GM12873 (cell line): ENCODE results near the gene SH3BGR.

Experiments
- TF ChIP-seq, protein P1 (sequence below): IDR thresholded peaks from 2 replicates; pipeline ENCODE4 v1.5.1; 2012; ENCODE audit warnings: low read depth, mild to moderate bottlenecking, moderate library complexity, low read length, control low read depth; ENCODE audit not compliant: insufficient read depth; ENCODE audit errors: missing control alignments

The SH3BGR gene

DNA sequence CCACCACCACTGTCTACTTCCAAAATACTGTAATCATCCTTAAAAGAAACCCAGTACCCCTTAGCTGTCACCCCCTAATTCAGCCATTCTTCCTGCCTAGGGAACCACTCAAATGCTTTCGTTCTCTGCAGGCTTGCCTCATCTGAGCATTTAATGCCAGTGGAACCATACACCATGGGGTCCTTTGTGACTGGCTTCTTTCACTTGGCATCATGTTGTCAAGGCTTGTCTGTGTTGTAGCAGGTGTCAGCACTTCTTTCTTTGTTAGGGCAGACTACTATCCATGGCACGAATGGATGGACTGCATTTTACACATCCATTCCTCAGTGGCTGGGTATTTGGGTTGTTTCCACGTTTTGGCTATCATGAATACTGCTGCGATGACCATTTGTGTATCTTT lies 28.5 kb downstream of the SH3BGR start:
- TF ChIP-seq, protein P1, sequence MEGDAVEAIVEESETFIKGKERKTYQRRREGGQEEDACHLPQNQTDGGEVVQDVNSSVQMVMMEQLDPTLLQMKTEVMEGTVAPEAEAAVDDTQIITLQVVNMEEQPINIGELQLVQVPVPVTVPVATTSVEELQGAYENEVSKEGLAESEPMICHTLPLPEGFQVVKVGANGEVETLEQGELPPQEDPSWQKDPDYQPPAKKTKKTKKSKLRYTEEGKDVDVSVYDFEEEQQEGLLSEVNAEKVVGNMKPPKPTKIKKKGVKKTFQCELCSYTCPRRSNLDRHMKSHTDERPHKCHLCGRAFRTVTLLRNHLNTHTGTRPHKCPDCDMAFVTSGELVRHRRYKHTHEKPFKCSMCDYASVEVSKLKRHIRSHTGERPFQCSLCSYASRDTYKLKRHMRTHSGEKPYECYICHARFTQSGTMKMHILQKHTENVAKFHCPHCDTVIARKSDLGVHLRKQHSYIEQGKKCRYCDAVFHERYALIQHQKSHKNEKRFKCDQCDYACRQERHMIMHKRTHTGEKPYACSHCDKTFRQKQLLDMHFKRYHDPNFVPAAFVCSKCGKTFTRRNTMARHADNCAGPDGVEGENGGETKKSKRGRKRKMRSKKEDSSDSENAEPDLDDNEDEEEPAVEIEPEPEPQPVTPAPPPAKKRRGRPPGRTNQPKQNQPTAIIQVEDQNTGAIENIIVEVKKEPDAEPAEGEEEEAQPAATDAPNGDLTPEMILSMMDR = no peak

- TF ChIP-seq, protein P1 = no peak
Observed at GRCh38 chr21:39481886-39482285, 30.1 kb downstream of the SH3BGR start.

GRCh38 chr21:39483917-39484316 lies 32.1 kb downstream of the SH3BGR start:
- TF ChIP-seq, protein P1 = no peak

DNA sequence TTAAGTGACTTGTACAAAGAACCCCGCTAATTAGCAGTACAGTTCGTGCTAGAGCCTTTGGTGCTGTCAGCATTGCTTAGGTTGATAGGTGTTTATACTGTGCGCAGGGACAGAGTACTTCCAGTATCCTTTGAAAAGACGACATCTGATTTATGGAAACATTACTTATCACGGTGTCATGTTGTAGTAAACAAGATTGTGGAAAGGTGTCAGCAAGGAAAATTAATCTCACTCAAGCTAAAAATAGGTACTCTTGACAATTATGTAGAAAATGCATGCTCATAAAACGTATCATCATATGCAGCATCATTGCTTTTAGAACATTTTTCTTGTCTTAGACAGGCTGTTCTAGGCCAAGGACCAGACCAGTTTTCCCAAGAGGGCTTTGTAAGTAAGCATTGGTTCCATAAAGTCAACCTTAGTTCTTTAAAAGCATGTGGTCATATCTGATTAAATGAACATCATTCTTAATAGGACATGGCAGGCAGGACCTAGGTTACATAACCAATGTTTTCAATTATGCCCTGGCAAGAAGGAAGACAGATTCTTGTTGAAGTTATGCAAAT lies 33.0 kb downstream of the SH3BGR start:
- TF ChIP-seq, protein P1 = no peak

DNA sequence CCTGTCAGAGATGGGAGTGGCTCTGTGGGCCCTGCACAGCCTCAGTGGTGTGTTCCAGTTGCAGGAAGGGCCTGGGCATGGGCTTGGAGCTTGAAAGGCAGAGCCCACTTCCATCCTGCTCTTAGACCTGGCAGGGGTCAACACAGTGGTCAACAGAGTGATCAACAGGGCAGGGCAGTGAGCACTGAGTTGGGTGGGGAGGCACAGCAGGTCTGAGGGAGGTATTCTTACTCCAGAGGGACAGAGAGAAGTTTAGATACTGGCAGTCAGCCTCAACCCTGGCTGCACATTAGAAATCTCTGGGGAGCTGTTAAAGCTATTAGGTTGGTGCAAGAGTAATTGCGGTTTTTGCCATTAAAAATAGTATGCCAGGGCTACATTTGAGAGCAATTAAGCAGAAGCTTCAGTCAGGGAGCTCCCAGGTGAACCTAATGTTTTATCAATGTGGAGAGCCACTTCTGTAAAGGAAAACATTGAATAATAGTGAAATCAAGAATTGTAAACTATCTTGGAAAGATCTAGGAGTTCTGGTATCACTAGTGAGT lies 37.7 kb downstream of the SH3BGR start:
- TF ChIP-seq, protein P1 = no peak

- TF ChIP-seq, protein P1 = no peak
Observed at GRCh38 chr21:39499156-39499555, 47.4 kb downstream of the SH3BGR start.

DNA sequence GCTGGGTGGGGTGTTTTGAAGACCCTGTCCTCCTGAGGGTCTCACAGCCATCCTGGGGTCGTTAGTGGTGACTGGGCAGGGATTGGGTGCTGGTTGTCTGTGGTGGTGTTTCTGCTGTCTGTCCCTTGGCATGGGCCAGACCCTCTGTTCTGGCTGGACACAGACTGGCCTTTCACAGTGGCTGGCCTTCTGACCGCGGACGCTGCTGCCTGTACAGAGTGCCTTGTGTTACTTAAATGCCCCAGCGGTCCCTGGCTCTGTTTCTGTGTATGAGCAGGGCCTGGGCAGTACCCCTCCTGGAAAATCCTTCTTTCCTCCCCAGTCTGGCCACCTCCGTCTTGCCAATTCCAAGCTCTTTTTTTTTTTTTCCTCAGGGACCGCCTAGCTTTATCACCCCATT lies 50.9 kb downstream of the SH3BGR start:
- TF ChIP-seq, protein P1 = no peak
